ENCODE results near the gene PDIA5.

PDIA5 gene

GRCh38 chr3:123085293-123085931 lies 18.6 kb downstream of the PDIA5 start:
- H3K27ac ChIP-seq: no peak overlapping the region
- TF ChIP-seq CTCF (conservative IDR thresholded peaks at IDR 0.05) (no peak), ZFX (IDR thresholded peaks at IDR 0.05) (no peak)

- TF ChIP-seq CTCF (conservative IDR thresholded peaks at IDR 0.05): no peak
- no peak for TF ChIP-seq ZFX (IDR thresholded peaks at IDR 0.05)
- no peak overlapping the region for H3K27ac ChIP-seq
Measured at GRCh38 chr3:123085932-123086627, 19.3 kb downstream of the PDIA5 start.

- no peak for TF ChIP-seq CTCF (conservative IDR thresholded peaks at IDR 0.05)
- no peak for TF ChIP-seq ZFX (IDR thresholded peaks at IDR 0.05)
- H3K27ac ChIP-seq: no peak overlapping the region
Measured at GRCh38 chr3:123088387-123088786, 21.6 kb downstream of the PDIA5 start.

GRCh38 chr3:123089611-123090331 lies 22.9 kb downstream of the PDIA5 start:
- no peak for TF ChIP-seq CTCF (conservative IDR thresholded peaks at IDR 0.05)
- no peak; the same call in 1 of the 2 replicates for TF ChIP-seq ZFX (IDR thresholded peaks at IDR 0.05)
- peak overlapping the region; percentile 61 for H3K27ac ChIP-seq

- no peak overlapping the region for H3K27ac ChIP-seq
- no peak for TF ChIP-seq CTCF (conservative IDR thresholded peaks at IDR 0.05)
- TF ChIP-seq ZFX (IDR thresholded peaks at IDR 0.05): no peak
Measured at GRCh38 chr3:123090728-123091531, 24.1 kb downstream of the PDIA5 start.

- H3K27ac ChIP-seq: no peak overlapping the region
- TF ChIP-seq ZFX (IDR thresholded peaks at IDR 0.05) (no peak), CTCF (conservative IDR thresholded peaks at IDR 0.05) (no peak)
Measured at GRCh38 chr3:123092243-123092642, 25.4 kb downstream of the PDIA5 start.
